HepG2 (cell line): ENCODE measurements around the gene DPM2. TPM values are rescaled to one million over a fixed set of nuclear protein-coding genes. Genes with fewer than 3 reads are reported as not detected.

Experiments
- AFF4 ChIP-seq: sonication (generic); formaldehyde crosslinking; IDR thresholded peaks from 2 replicates; pipeline ENCODE4 v1.4.0; 2020; ENCODE audit warnings: missing genetic modification reagents
- ARID5B ChIP-seq: IDR thresholded peaks from 2 replicates; pipeline ENCODE4 v1.4.0; 2020; ENCODE audit warnings: mild to moderate bottlenecking, missing genetic modification reagents
- ARNT ChIP-seq: fragments of 450-650 bp; IDR thresholded peaks from 2 replicates; pipeline ENCODE4 v1.6.1; 2017
- CBX2 ChIP-seq, 2 experiments: fragments of 200-600 bp in 1 of 2; sonication (generic); formaldehyde crosslinking in 1 of 2; IDR thresholded peaks; 2 replicates each; pipeline versions ENCODE4 v1.7.0 to v1.8.1; 2018 to 2022; ENCODE audit warnings: low read depth in 2 of 2, low read length in 1 of 2, mild to moderate bottlenecking in 1 of 2, missing genetic modification reagents in 1 of 2
- FOXC1 ChIP-seq: sonication (generic); formaldehyde crosslinking; IDR thresholded peaks from 2 replicates; pipeline ENCODE4 v1.8.0; 2022; ENCODE audit warnings: mild to moderate bottlenecking, missing genetic modification reagents, borderline replicate concordance
- GPN1 ChIP-seq: sonication (generic); formaldehyde crosslinking; IDR thresholded peaks from 2 replicates; pipeline ENCODE4 v1.5.1; 2020; ENCODE audit warnings: missing genetic modification reagents, borderline replicate concordance
- MXD3 ChIP-seq: IDR thresholded peaks from 2 replicates; pipeline ENCODE4 v1.6.1; 2016; ENCODE audit warnings: mild to moderate bottlenecking, missing biosample characterization, missing genetic modification reagents
- RAD21 ChIP-seq: fragments of 450-650 bp; formaldehyde crosslinking; IDR thresholded peaks from 2 replicates; pipeline ENCODE4 v1.5.0; 2020; ENCODE audit warnings: mild to moderate bottlenecking
- RBFOX2 ChIP-seq: fragments of 200-400 bp; formaldehyde crosslinking; IDR thresholded peaks from 2 replicates; pipeline ENCODE4 v1.6.1; 2017; ENCODE audit warnings: low read depth, mild to moderate bottlenecking, low read length
- RFX1 ChIP-seq: fragments of 450-650 bp; IDR thresholded peaks from 2 replicates; pipeline ENCODE4 v1.6.1; 2017
- SNRNP70 ChIP-seq: fragments of 200-400 bp; formaldehyde crosslinking; IDR thresholded peaks from 2 replicates; pipeline ENCODE4 v1.6.1; 2017; ENCODE audit warnings: mild to moderate bottlenecking, low read depth, low read length, moderate library complexity
- THAP7 ChIP-seq: sonication (generic); formaldehyde crosslinking; IDR thresholded peaks from 2 replicates; pipeline ENCODE4 v1.8.1; 2023; ENCODE audit warnings: mild to moderate bottlenecking, missing genetic modification reagents
- ZIK1 ChIP-seq: sonication (generic); formaldehyde crosslinking; IDR thresholded peaks from 2 replicates; pipeline ENCODE4 v1.5.0; 2020; ENCODE audit warnings: mild to moderate bottlenecking, low read depth, missing genetic modification reagents, borderline replicate concordance
- ZNF333 ChIP-seq: sonication (generic); formaldehyde crosslinking; IDR thresholded peaks from 2 replicates; pipeline ENCODE4 v1.4.0; 2020; ENCODE audit warnings: mild to moderate bottlenecking, missing genetic modification reagents, borderline replicate concordance
- ZNF337 ChIP-seq: sonication (generic); formaldehyde crosslinking; IDR thresholded peaks from 2 replicates; pipeline ENCODE4 v1.5.1; 2020; ENCODE audit warnings: missing genetic modification reagents, low read depth, mild to moderate bottlenecking, borderline replicate concordance
- polyA plus RNA-seq, 8 experiments: library from polyadenylated mRNA; depleted of rRNA in 3 of 8; stranded (reverse) in 7 of 8; unstranded in 1 of 8; fragments of >200 nt; fragmentation: Illumina TruSeq in 4 of 8; extraction: Trizol in 4 of 8; gene quantifications; 2 replicates each; pipeline versions ENCODE4 v1.2.1 to v1.2.3, GENCODE V29; 2011 to 2016; ENCODE audit warnings: low read depth in 4 of 8, missing spikeins in 1 of 8, mixed read lengths in 1 of 8; ENCODE audit not compliant: insufficient read depth in 1 of 8
- total RNA-seq, 5 experiments: library from RNA; depleted of rRNA; stranded (reverse); fragments of >200 nt; fragmentation: Illumina TruSeq; extraction: Trizol; gene quantifications; 2 replicates each; pipeline ENCODE4 v1.2.3, GENCODE V29; 2016; ENCODE audit warnings: low read depth in 1 of 5

The DPM2 gene
- total and polyA plus RNA-seq, 2 of the 13 experiments (the other 11 are each of a cell fraction or from before 2014, with no cell fraction given): 24.8 to 35.3 TPM

GRCh38 chr9:127903557-127904475, 33.8 kb downstream of the DPM2 start (continued):
- TF ChIP-seq AFF4 (CRISPR knock-in tag): no peak
- TF ChIP-seq ARNT: no peak
- TF ChIP-seq THAP7 (CRISPR knock-in tag): no peak
- TF ChIP-seq ZNF333 (CRISPR knock-in tag): no peak
- TF ChIP-seq ZIK1 (CRISPR knock-in tag): 0 out of 2 replicates have a peak, but pooled peaks have one; percentile 40
- TF ChIP-seq FOXC1 (CRISPR knock-in tag): no peak; the same call in 1 of the 2 replicates
- no peak for TF ChIP-seq SNRNP70
- no peak for TF ChIP-seq CBX2 (IDR thresholded peaks at IDR 0.05; ENCODE audit: low read depth, low read length)
- TF ChIP-seq CBX2 (CRISPR knock-in tag; IDR thresholded peaks at IDR 0.05; ENCODE audit: low read depth): no peak
- TF ChIP-seq GPN1 (CRISPR knock-in tag): no peak
- no peak for TF ChIP-seq RFX1
- no peak; the same call in 1 of the 2 replicates for TF ChIP-seq ZNF337 (CRISPR knock-in tag)
- TF ChIP-seq RBFOX2: no peak
- TF ChIP-seq RAD21 (CRISPR knock-in tag): no peak
- TF ChIP-seq ARID5B (CRISPR knock-in tag): peak; percentile 88
- no peak for TF ChIP-seq MXD3
